Measurements from ENCODE around the gene UBXN7. TPM values are rescaled to one million over a fixed set of nuclear protein-coding genes. Genes with fewer than 3 reads are reported as not detected.
A peak's percentile ranks its signal among the peaks of the same experiment; 100 is the strongest.
"Not testable (repeated sequence)": the region's sequence is repeated elsewhere in the genome, so short reads cannot be mapped to it uniquely, and the experiment has no call there.

UBXN7 gene
- total RNA-seq, 3 donors from 2014 or later (not counting 1 experiment from before 2014, with no cell fraction given): 82.0 to 97.2 (median 82.4) TPM

GRCh38 chr3:196378146-196378841 is 53.9 kb downstream of the UBXN7 start:
- Histone ChIP-seq H3K27me3 (ENCODE audit: control insufficient read depth, insufficient read depth, low read length) (no peaks in the 10 kb centered on the region), H3K36me3 (ENCODE audit: control insufficient read depth, insufficient read depth, low read length) (peaks cover 5% of the 10 kb centered on the region), H3K4me3 (ENCODE audit: low read length) (no peak overlapping the region), H3K9me3 (ENCODE audit: control insufficient read depth, insufficient read depth, low read length) (no peaks in the 10 kb centered on the region), H3K4me1 (ENCODE audit: control insufficient read depth, insufficient read depth, low read length) (no peaks in the 10 kb centered on the region), H3K27ac (ENCODE audit: low read length) (no peak overlapping the region)
- no peaks in the 10 kb centered on the region for H3K36me3 Mint-ChIP-seq
- no peak overlapping the region for H3K4me3 Mint-ChIP-seq
- no peak overlapping the region for H3K27ac Mint-ChIP-seq
- H3K4me1 Mint-ChIP-seq: peaks cover 24 to 26% of the 10 kb centered on the region in 2 donors
- no peak for DNase-seq
- no peak for TF ChIP-seq CTCF (IDR thresholded peaks at IDR 0.05)
- intact Hi-C loops (cut with micrococcal nuclease): no loop called here
- ATAC-seq: no peak
- no peaks in the 10 kb centered on the region for H3K9me3 Mint-ChIP-seq
- 92% methylated on average over 1 of the region's 3 CpGs for WGBS (ENCODE audit: insufficient coverage)
- H3K27me3 Mint-ChIP-seq (ENCODE audit: low read depth in 2 of 2): no peaks in the 10 kb centered on the region

- Mint-ChIP-seq H3K27ac (no peak overlapping the region), H3K4me1 (peaks cover 15 to 17% of the 10 kb centered on the region in 2 donors), H3K36me3 (no peaks in the 10 kb centered on the region), H3K4me3 (no peak overlapping the region), H3K27me3 (ENCODE audit: low read depth in 2 of 2) (no peaks in the 10 kb centered on the region), H3K9me3 (no peaks in the 10 kb centered on the region)
- Histone ChIP-seq H3K4me1 (ENCODE audit: control insufficient read depth, insufficient read depth, low read length) (no peaks in the 10 kb centered on the region), H3K9me3 (ENCODE audit: control insufficient read depth, insufficient read depth, low read length) (no peaks in the 10 kb centered on the region), H3K27ac (ENCODE audit: low read length) (no peak overlapping the region), H3K27me3 (ENCODE audit: control insufficient read depth, insufficient read depth, low read length) (no peaks in the 10 kb centered on the region), H3K36me3 (ENCODE audit: control insufficient read depth, insufficient read depth, low read length) (peaks cover 5% of the 10 kb centered on the region), H3K4me3 (ENCODE audit: low read length) (no peak overlapping the region)
- WGBS (ENCODE audit: insufficient coverage): 97% methylated on average over 5 of the region's 5 CpGs
- no peak for TF ChIP-seq CTCF (IDR thresholded peaks at IDR 0.05)
- intact Hi-C loops (cut with micrococcal nuclease): no loop called here
- DNase-seq (no peak), ATAC-seq (no peak)
Measured at GRCh38 chr3:196377321-196377720, 54.9 kb downstream of the UBXN7 start.

- ATAC-seq (no peak), DNase-seq (no peak)
- Histone ChIP-seq H3K27me3 (ENCODE audit: control insufficient read depth, insufficient read depth, low read length) (no peaks in the 10 kb centered on the region), H3K9me3 (ENCODE audit: control insufficient read depth, insufficient read depth, low read length) (no peaks in the 10 kb centered on the region), H3K36me3 (ENCODE audit: control insufficient read depth, insufficient read depth, low read length) (peaks cover 40% of the 10 kb centered on the region), H3K4me3 (ENCODE audit: low read length) (no peak overlapping the region), H3K27ac (ENCODE audit: low read length) (no peak overlapping the region), H3K4me1 (ENCODE audit: control insufficient read depth, insufficient read depth, low read length) (no peaks in the 10 kb centered on the region)
- TF ChIP-seq CTCF (IDR thresholded peaks at IDR 0.05): no peak
- 82% methylated on average over 3 of the region's 4 CpGs for WGBS (ENCODE audit: insufficient coverage)
- Mint-ChIP-seq H3K4me1 (peaks cover 0 to 8% of the 10 kb centered on the region in 2 donors), H3K27ac (peak overlapping the region in 1 of 2 donors; percentile 29), H3K27me3 (ENCODE audit: low read depth in 2 of 2) (no peaks in the 10 kb centered on the region), H3K4me3 (no peak overlapping the region), H3K36me3 (peaks cover 18% of the 10 kb centered on the region), H3K9me3 (no peaks in the 10 kb centered on the region)
- intact Hi-C loops (cut with micrococcal nuclease): no loop called here
Measured at GRCh38 chr3:196365736-196366135, 66.5 kb downstream of the UBXN7 start.

- Histone ChIP-seq H3K4me1 (ENCODE audit: control insufficient read depth, insufficient read depth, low read length) (peaks cover 15% of the 10 kb centered on the region), H3K36me3 (ENCODE audit: control insufficient read depth, insufficient read depth, low read length) (peaks cover 41% of the 10 kb centered on the region), H3K27me3 (ENCODE audit: control insufficient read depth, insufficient read depth, low read length) (no peaks in the 10 kb centered on the region), H3K9me3 (ENCODE audit: control insufficient read depth, insufficient read depth, low read length) (no peaks in the 10 kb centered on the region), H3K4me3 (ENCODE audit: low read length) (no peak overlapping the region), H3K27ac (ENCODE audit: low read length) (no peak overlapping the region)
- Mint-ChIP-seq H3K27ac (no peak overlapping the region), H3K4me1 (peaks cover 19 to 45% of the 10 kb centered on the region in 2 donors), H3K36me3 (peaks cover 35% of the 10 kb centered on the region), H3K4me3 (no peak overlapping the region), H3K9me3 (no peaks in the 10 kb centered on the region), H3K27me3 (ENCODE audit: low read depth in 2 of 2) (no peaks in the 10 kb centered on the region)
- intact Hi-C loops (cut with micrococcal nuclease): no loop called here
- DNase-seq (no peak), ATAC-seq (no peak)
- TF ChIP-seq CTCF (IDR thresholded peaks at IDR 0.05): no peak
- 100% methylated on average over 7 of the region's 7 CpGs for WGBS (ENCODE audit: insufficient coverage)
Measured at GRCh38 chr3:196360586-196360985, 71.6 kb downstream of the UBXN7 start.

- Histone ChIP-seq H3K4me1 (ENCODE audit: control insufficient read depth, insufficient read depth, low read length) (peaks cover 15% of the 10 kb centered on the region), H3K36me3 (ENCODE audit: control insufficient read depth, insufficient read depth, low read length) (peaks cover 59% of the 10 kb centered on the region), H3K27ac (ENCODE audit: low read length) (peak overlapping the region; percentile 13)
- H3K27me3 Mint-ChIP-seq (ENCODE audit: low read depth in 2 of 2); H3K27me3 ChIP-seq (ENCODE audit: control insufficient read depth, insufficient read depth, low read length); DNase-seq; H3K9me3 ChIP-seq (ENCODE audit: control insufficient read depth, insufficient read depth, low read length); H3K9me3 Mint-ChIP-seq; H3K4me3 ChIP-seq (ENCODE audit: low read length); H3K4me3 Mint-ChIP-seq: not testable (repeated sequence)
- peak; percentile 43 to 65 (median 60) for ATAC-seq
- Mint-ChIP-seq H3K36me3 (peaks cover 44% of the 10 kb centered on the region), H3K27ac (peak overlapping the region; percentile 74 to 82), H3K4me1 (peaks cover 19 to 41% of the 10 kb centered on the region in 2 donors)
- intact Hi-C loops (cut with micrococcal nuclease): loop anchor here (1.0 to 5.0 kb wide), 3 partner anchors 41 to 145 kb away; partner anchors contain the start of genes DYNLT2B and RNF168
- WGBS (ENCODE audit: insufficient coverage): 80% methylated on average over 4 of the region's 4 CpGs
Measured at GRCh38 chr3:196358540-196358939, 73.7 kb downstream of the UBXN7 start.
